Lower leg skin (tissue), 3 donors: ENCODE measurements around the gene RNGTT.

Experiments used
- CTCF ChIP-seq, 3 donors: fragments of 450-650 bp; IDR thresholded peaks; one replicate each; pipeline ENCODE4 v1.5.1; 2016; ENCODE audit warnings: antibody characterized with exemption in 3 of 3, mild to moderate bottlenecking in 3 of 3, moderate library complexity in 2 of 3
- POLR2A ChIP-seq, 2 donors: fragments of 450-650 bp; IDR thresholded peaks; one replicate each; pipeline ENCODE4 v1.6.1; 2016 to 2017; ENCODE audit warnings: antibody characterized with exemption in 2 of 2, mild to moderate bottlenecking in 1 of 2, moderate library complexity in 1 of 2

DNA sequence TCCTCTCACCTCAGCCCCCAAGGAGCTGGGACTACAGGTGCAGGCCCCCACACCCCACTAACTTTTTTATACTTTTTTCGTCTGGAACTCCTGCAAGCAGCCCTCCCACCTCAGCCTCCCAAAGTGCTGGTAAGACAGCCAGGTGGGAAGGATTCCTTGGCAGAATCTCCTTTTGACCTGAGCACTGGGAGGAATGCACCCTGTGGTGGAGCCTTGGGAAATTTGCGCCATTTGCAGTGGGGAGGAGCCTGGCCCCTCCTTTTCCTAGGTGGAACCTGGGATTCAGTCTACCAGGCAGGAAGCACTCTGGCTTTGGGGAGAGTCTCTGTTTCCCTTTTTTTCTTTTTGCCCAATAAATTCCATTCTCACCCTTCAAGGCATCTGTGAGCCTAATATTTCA, 2.3 kb upstream of the RNGTT start:
- no peak for TF ChIP-seq CTCF (IDR thresholded peaks at IDR 0.05)
- no peak for TF ChIP-seq POLR2A (IDR thresholded peaks at IDR 0.05)
